HG03378 (cell line): ENCODE data around the gene JADE1.

Experiments used
- ATAC-seq: cut with Tn5 transposase; IDR thresholded peaks from one replicate; pipeline ENCODE4 v1.9.1; 2021; ENCODE audit warnings: mild to moderate bottlenecking, moderate library complexity; ENCODE audit not compliant: unreplicated experiment

The JADE1 gene

DNA sequence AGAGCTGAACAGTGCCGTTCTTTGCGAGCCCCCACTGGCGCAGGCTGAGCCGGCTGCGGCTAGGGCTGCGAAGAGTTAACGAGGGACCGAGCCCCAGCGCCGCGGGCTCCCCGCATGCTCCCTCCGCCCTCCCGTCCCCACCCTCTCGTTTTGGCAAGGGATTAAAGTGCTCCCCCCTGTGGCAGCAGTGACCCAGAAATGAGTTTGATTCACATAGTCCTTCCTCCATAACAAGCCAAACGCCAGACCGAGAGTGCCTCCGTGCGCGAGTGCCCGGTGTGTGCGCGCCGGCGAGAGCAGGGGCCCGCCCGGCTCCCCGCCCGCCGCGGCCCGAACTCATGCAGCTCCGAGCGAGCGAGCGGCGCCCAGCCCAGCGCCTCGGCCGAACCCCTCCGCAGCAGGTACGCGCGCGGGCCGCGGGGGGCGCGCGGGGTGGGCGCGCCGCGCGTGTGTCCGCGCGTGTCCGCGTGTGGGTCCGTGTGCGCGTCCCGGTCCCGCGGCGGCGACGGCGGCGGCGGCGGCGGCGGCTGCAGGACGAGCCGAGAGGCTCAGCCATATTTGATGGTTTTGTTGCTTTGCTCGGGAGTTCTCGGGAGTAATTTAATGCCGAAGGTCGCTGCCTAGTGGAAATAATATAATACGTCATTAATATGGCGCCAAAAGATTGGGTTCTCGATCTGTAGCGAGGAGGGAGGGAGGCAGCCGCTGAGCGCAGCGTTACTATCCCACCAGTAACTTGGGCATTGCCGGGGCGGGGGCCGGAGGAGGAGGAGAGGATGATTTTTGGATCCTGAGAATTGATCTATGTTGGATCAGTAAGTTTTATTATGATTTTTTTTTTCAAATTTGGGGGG lies at the start of gene JADE1:
Gene JADE1 (plus strand): TSS at position 224 of the 854 bp plus-strand sequence. CDS start 22,059 bp downstream, outside the sequence.
- peak; percentile 54 for ATAC-seq

DNA sequence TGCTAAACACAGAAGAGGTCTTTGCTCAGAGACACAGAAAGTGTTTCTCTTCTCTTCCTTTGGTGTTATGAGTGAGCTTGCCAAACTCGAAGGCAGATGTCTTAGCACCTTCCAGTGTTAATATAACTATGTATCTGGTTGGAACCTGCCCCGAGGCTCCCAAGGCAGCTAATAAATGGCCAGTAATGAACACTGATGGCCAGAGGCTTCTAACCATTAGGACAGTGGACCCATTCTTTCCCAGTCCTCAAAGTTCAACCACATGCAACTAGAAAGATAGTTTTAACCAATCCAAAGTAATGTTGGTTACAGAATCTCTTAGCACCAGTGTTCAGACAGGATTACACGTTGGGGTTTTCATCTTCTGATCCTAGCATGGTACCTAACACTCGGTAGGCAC lies 42.7 kb upstream of the JADE1 start:
- no peak for ATAC-seq

GRCh38 chr4:128768373-128768996 lies 41.0 kb upstream of the JADE1 start:
- ATAC-seq, result no peak

DNA sequence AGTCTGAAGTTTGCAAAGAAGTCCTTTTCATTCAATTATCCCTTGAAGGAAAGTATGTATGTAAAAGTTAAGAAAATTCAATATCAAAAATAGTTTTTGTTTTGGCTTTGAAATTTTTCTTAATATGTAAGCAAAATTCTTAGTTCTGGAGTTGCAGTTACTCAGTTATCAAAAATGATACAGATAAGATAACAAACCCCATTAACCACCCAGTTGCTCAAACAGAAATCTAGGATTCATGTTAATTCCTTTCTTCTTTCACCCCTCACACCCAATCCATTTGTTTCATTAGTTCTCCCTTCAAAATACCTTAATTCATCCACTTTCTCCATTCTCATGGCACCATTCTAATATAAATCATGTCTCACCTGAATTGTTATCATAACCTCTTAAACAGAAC lies 40.5 kb upstream of the JADE1 start:
- no peak for ATAC-seq

- no peak for ATAC-seq
Measured at GRCh38 chr4:128770807-128771206, 38.7 kb upstream of the JADE1 start.

DNA sequence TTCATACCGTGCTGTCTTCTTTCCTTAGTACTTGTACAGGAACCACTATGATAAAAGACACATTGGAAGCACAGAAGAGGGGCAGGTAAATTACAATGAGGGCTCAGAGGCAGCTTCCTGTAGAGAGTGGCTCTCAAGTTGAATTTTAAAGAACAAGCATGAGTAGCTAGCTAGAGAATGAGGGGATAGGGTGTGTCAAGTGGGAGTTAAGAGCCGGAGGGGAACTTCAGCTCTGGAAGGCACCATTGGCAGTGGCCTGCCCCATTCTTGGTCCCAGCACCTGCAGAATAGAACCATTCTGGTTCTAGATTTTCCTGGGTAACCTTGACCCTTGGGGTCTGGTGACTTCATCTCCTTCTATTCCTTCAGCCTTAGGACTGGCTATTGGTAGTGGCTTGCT lies 34.0 kb upstream of the JADE1 start:
- ATAC-seq, result no peak

DNA sequence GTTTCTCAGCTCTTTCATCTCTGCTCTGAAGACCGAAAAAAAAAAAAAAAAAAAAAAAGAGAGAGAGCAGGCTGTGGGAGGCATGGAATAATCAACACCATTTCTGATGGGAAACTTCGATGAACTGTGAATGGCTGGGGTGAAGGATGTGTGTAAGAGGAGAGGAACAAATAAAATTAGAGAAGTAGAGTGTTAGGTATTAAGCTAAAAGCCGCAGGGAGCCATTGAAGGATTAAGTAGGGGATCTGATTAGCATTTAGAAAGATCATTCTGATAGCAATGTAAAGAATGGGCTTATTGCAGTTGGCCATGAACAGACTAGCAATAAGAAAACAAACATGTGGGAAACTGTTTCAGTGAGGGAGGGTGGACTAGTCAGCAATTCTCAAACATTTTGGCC lies 33.6 kb upstream of the JADE1 start:
- ATAC-seq, result no peak

DNA sequence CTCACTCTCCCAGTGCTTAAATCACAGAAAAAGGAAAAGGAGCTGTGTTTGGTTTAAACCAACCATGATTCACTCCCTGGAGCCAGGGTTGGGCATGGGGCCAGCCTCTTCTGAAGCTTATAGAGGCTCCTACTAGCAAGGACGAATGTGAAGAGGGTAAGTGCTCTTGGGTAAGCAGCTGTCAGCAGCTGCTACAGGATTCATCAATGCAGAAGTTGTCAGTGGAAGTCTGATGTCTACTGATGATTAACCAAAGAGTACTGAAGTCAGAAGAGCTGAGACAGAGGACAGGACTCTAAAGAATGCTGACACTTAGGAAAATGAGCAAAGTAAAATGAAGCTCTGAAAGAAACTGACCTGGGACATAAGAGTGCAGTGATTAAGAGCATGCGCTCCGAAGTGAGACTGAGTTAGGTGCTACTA lies 32.7 kb upstream of the JADE1 start:
- no peak for ATAC-seq

DNA sequence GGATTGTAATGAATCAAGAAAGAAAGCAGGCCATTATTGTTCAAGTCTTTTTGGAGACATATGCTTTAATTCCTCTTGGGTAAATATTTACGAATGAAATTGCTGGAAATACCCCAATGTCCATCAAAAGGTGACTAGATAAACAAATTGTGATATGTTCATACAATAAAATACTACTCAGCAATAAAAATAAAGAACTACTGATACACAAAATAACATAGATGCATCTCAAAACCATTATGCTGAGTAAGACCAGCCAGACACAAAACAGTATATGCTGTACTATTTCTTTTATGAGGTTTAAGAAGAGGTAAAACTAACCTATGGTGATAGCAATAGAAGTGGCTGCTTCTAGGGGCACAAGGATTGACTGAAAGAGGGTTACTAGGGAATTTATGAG lies 28.8 kb upstream of the JADE1 start:
- no peak for ATAC-seq

DNA sequence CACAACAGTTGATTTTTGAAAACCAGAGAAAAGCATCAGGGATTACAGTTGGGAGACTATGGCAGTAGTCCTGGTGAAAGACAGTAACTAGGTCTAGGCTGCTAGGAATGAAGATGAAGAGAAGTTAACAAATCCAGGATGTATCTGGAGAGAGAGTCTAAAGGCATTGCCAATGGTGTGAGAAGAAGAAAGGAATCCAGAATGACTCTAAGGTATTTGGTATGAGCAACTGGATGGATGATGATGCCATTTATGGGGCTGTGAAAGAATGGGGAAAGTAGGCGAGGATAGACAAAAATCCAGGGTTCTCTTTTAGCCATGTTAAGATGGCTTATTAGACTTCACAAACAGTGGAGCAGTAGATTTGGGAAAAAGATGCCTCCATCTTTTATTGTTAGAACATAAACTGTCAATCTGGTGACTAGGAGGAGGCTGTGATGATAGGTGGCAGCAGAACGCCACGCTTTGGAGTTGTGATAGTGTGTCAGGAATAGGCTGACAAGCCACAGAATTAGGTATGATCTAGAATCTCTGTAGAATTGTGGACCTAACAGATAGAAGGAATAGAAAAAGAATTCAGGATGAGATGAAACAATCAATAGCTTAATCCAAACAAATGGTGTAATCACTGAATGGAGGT lies 27.3 kb upstream of the JADE1 start:
- ATAC-seq, result no peak

GRCh38 chr4:128782875-128783614 lies 26.5 kb upstream of the JADE1 start:
- no peak for ATAC-seq

DNA sequence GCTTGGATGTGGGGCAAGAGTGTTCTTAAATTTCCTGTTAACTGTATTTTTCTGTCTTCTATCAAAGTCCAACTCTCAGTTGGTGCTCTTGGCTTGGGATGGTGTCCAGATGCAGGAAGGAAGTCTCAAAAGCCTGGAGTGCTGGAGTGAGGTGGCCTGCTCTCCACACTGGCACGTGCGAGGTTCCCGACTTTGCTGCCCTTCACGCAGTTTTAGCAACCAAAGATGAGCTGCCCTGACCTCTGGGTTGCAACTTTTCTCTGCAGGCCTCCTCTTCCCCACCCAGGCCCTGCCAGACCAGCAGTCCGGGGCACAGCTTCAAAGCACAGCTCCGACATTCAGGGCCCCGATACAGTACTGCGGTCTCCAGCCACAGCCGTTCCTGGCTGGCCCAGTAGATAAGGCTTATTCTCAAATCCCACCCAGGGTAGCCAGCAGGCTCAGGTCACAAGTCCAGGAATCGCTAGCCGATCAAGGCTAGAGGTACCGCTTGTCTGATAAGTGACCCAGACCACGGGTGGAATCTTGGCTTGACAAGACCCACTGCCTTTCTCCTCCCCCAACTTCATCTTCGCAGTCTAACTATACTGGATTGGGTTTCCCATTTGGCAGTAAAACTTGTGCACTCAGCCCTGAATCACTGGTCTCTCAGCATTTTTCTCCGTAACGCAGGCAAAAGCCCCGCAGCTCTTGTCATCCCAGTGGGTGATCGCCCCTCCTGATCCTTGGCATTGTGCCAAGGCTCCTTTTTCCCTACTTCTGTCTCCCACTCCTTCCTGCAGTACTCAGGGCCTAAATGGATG lies 21.8 kb upstream of the JADE1 start:
- no peak for ATAC-seq

GRCh38 chr4:128793859-128794672 lies 15.4 kb upstream of the JADE1 start:
- ATAC-seq, result no peak

DNA sequence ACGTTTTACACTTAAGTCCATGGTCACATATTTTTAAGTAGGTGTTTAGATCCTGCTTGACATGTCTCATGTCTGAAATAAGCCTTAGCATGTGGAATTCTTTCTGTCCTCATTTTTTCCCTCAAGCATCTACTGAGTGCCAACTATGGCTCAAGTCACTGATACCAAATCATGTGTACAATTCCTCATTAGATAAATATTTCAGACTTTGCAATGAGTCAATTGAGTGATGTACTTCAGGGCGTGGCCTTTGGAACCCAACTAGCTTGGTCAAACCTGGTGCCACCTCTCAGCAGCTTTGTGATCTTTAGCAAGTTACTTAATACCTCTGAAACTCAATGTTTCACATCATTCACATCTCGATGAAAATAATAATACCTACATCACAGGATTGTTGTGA lies 12.6 kb upstream of the JADE1 start:
- ATAC-seq, result no peak

- no peak for ATAC-seq
Measured at GRCh38 chr4:128800284-128800683, 9.2 kb upstream of the JADE1 start.

DNA sequence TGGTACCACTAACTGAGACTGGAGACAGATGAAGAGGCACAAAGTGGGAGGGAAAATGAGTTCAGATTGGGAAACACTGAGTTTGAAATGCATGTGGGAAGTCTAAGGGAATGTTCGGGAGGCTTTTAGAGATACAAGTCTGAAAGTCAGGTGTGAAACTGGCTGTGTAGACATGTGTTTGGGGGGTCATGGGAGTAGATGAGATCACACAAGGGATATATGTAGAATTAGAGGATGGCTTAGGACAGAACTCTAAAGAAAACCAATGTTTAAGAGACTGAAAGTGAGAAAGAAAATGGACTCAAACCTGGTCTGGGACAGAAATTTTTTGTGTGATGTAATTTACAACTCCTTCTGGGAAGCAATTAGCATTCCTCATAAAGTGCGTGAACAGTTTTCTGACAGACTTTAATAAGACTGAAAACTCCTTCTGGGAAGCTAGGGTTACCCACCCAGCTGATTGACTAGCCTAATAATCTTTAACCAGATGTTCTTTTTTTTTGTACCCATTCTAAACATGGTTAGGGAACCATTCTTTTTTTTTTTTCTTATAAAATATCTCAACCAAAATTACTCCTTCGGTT lies 8.7 kb upstream of the JADE1 start:
- ATAC-seq, result no peak

GRCh38 chr4:128802680-128803628 lies 6.5 kb upstream of the JADE1 start:
- no peak for ATAC-seq

GRCh38 chr4:128803783-128804182 lies 5.7 kb upstream of the JADE1 start:
- peak; percentile 67 for ATAC-seq
